ENCODE measurements around the gene ELL.

The ELL gene

GRCh38 chr19:18496980-18497256 lies 25.0 kb downstream of the ELL start:
- no peak for TF ChIP-seq EZH2phosphoT487 (conservative IDR thresholded peaks at IDR 0.05; ENCODE audit: low read length)
- TF ChIP-seq, protein P1, sequence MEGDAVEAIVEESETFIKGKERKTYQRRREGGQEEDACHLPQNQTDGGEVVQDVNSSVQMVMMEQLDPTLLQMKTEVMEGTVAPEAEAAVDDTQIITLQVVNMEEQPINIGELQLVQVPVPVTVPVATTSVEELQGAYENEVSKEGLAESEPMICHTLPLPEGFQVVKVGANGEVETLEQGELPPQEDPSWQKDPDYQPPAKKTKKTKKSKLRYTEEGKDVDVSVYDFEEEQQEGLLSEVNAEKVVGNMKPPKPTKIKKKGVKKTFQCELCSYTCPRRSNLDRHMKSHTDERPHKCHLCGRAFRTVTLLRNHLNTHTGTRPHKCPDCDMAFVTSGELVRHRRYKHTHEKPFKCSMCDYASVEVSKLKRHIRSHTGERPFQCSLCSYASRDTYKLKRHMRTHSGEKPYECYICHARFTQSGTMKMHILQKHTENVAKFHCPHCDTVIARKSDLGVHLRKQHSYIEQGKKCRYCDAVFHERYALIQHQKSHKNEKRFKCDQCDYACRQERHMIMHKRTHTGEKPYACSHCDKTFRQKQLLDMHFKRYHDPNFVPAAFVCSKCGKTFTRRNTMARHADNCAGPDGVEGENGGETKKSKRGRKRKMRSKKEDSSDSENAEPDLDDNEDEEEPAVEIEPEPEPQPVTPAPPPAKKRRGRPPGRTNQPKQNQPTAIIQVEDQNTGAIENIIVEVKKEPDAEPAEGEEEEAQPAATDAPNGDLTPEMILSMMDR (IDR thresholded peaks at IDR 0.05; ENCODE audit: insufficient read depth, low read length, poor library complexity, severe bottlenecking) = no peak
- Histone ChIP-seq H3K27me3 (ENCODE audit: low read length) (no peaks in the 10 kb centered on the region), H3K9me3 (ENCODE audit: insufficient read depth, low read length) (no peaks in the 10 kb centered on the region), H4K20me1 (ENCODE audit: low read depth, low read length) (no peaks in the 10 kb centered on the region), H3K9me2 (replicated peaks; ENCODE audit: insufficient read depth, low read length) (no peaks in the 10 kb centered on the region), H3F3A (ENCODE audit: insufficient read depth) (no peaks in the 10 kb centered on the region), H3K4me2 (ENCODE audit: low read depth, low read length, poor library complexity, severe bottlenecking) (no peak overlapping the region), H2AFZ (ENCODE audit: low read depth, low read length, severe bottlenecking) (no peak overlapping the region), H3K4me3 (ENCODE audit: insufficient read depth, low read length, poor library complexity, severe bottlenecking) (no peak overlapping the region), H3K79me2 (ENCODE audit: insufficient read depth, low read length) (peaks cover 96% of the 10 kb centered on the region), H3K27ac (ENCODE audit: low read depth, low read length) (no peak overlapping the region), H3K36me3 (ENCODE audit: low read length) (no peaks in the 10 kb centered on the region), H3K9ac (ENCODE audit: low read length) (no peak overlapping the region)

DNA sequence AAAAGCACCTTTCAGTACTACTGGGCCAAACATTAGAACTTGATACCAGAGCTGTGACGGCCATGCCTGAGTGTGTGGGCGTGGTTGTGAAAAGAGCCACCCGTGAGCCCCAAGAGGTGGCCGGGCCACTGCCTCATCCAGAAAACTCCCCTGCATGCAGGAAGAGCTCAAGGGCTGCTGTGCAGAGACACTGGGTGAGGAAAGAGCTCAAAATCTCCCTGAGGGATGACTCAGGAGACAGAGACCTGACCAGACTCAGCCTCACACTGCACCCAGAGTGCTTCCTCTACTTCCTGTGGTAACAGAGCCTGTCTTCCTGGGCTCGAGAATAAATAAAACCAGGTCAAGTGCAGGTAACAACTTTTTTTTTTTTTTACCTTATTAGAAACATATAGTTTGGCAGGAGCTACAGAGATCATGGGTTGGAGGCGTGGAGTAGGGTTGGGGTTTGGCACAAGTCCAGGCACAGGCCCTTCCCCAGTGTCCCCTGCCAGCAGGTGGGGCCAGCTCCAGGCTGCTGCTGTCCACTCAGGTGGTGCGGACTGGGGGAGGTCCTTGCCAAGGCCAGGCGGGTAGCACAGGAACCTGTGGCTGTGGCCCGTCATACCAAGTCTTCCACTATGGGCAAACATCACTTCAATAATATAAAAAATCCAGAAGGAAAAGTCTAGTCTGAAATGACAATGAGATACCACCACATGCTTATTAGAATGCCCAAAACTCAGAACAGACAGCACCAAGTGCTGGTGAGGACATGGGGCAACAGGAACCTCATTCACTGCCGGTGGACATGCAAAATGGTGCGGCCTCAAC lies 25.5 kb downstream of the ELL start:
- Histone ChIP-seq H2AFZ (ENCODE audit: low read depth, low read length, severe bottlenecking) (no peak overlapping the region), H3F3A (ENCODE audit: insufficient read depth) (no peaks in the 10 kb centered on the region), H4K20me1 (ENCODE audit: low read depth, low read length) (no peaks in the 10 kb centered on the region), H3K4me3 (ENCODE audit: insufficient read depth, low read length, poor library complexity, severe bottlenecking) (no peak overlapping the region), H3K9me3 (ENCODE audit: insufficient read depth, low read length) (no peaks in the 10 kb centered on the region), H3K27me3 (ENCODE audit: low read length) (no peaks in the 10 kb centered on the region), H3K36me3 (ENCODE audit: low read length) (no peaks in the 10 kb centered on the region), H3K4me2 (ENCODE audit: low read depth, low read length, poor library complexity, severe bottlenecking) (no peak overlapping the region), H3K9me2 (replicated peaks; ENCODE audit: insufficient read depth, low read length) (no peaks in the 10 kb centered on the region), H3K79me2 (ENCODE audit: insufficient read depth, low read length) (peaks cover 96% of the 10 kb centered on the region), H3K27ac (ENCODE audit: low read depth, low read length) (no peak overlapping the region), H3K9ac (ENCODE audit: low read length) (no peak overlapping the region)
- TF ChIP-seq EZH2phosphoT487 (conservative IDR thresholded peaks at IDR 0.05; ENCODE audit: low read length) = no peak
- TF ChIP-seq, protein P1 (IDR thresholded peaks at IDR 0.05; ENCODE audit: insufficient read depth, low read length, poor library complexity, severe bottlenecking) = no peak

DNA sequence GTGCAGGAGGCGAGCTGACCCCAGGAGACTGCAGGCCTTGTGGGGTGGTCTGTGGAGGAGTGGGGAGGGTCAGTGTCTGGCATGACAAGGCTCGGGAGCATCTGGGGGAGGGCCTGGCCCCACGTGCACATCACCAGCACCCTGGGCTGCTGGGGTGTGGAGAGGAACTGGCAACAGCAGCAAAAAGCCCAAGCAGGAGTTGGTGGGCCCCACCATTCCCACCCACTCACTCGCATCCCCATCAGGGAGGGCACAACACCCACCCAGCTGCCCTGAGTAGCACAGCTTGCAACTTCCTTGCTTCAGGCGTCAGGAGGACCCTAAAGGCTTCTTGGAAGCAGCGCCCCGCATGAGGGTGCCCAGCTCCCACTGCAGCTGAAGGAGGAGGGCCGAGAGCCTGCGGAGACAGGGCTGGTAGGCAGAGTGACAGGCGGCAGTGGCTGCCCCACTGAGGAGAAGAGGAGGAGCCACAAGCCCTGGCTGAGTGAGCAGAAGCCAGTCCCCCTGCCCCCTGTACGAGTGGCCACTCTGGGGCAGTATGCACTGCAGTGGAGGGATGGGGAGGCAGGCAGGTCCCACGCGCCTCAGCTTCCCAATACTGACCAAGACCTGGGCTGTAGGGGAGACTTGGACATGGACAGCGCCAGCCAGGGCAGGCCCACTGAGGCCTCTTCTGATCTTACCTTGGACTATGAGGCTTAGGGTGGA lies 26.5 kb downstream of the ELL start:
- Histone ChIP-seq H3K9me3 (ENCODE audit: insufficient read depth, low read length) (no peaks in the 10 kb centered on the region), H3K27me3 (ENCODE audit: low read length) (no peaks in the 10 kb centered on the region), H3K9me2 (replicated peaks; ENCODE audit: insufficient read depth, low read length) (no peaks in the 10 kb centered on the region), H3F3A (ENCODE audit: insufficient read depth) (no peaks in the 10 kb centered on the region), H3K79me2 (ENCODE audit: insufficient read depth, low read length) (peaks cover 86% of the 10 kb centered on the region), H4K20me1 (ENCODE audit: low read depth, low read length) (no peaks in the 10 kb centered on the region), H2AFZ (ENCODE audit: low read depth, low read length, severe bottlenecking) (no peak overlapping the region), H3K36me3 (ENCODE audit: low read length) (no peaks in the 10 kb centered on the region), H3K4me2 (ENCODE audit: low read depth, low read length, poor library complexity, severe bottlenecking) (no peak overlapping the region), H3K9ac (ENCODE audit: low read length) (no peak overlapping the region), H3K4me3 (ENCODE audit: insufficient read depth, low read length, poor library complexity, severe bottlenecking) (no peak overlapping the region), H3K27ac (ENCODE audit: low read depth, low read length) (no peak overlapping the region)
- TF ChIP-seq EZH2phosphoT487 (conservative IDR thresholded peaks at IDR 0.05; ENCODE audit: low read length) = no peak
- TF ChIP-seq, protein P1 (IDR thresholded peaks at IDR 0.05; ENCODE audit: insufficient read depth, low read length, poor library complexity, severe bottlenecking) = no peak
